ENCODE measurements around the gene DERL3.

The DERL3 gene

DNA sequence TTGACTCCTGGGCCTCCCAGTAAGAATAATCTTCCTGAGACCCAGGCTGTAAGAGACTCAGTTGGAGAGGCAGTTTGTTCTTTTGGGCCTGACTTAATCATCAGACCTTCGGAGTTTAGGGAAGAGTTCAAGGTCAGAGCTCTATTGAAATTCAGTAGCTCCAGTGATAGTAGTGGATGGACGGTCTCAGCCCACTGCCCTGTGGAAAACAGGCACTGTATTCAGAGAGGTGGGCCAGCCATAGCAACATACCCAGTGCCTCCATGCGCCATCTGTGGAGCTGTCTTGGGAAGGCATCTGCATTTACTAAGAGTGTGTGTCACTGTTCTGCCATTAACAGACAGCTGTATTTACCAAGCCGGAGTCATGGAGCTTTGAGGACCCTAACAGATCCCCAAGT lies 49.2 kb downstream of the DERL3 start:
- H3K36me3 ChIP-seq, result peaks cover 65% of the 10 kb centered on the region
- H3K4me3 ChIP-seq (ENCODE audit: low read depth, low read length), result no peak overlapping the region
- H3K27ac ChIP-seq, result no peak overlapping the region
- no peak for DNase-seq
- no peaks in the 10 kb centered on the region for H3K9me3 ChIP-seq (ENCODE audit: severe bottlenecking)
- TF ChIP-seq, protein P1, sequence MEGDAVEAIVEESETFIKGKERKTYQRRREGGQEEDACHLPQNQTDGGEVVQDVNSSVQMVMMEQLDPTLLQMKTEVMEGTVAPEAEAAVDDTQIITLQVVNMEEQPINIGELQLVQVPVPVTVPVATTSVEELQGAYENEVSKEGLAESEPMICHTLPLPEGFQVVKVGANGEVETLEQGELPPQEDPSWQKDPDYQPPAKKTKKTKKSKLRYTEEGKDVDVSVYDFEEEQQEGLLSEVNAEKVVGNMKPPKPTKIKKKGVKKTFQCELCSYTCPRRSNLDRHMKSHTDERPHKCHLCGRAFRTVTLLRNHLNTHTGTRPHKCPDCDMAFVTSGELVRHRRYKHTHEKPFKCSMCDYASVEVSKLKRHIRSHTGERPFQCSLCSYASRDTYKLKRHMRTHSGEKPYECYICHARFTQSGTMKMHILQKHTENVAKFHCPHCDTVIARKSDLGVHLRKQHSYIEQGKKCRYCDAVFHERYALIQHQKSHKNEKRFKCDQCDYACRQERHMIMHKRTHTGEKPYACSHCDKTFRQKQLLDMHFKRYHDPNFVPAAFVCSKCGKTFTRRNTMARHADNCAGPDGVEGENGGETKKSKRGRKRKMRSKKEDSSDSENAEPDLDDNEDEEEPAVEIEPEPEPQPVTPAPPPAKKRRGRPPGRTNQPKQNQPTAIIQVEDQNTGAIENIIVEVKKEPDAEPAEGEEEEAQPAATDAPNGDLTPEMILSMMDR (IDR thresholded peaks at IDR 0.05; ENCODE audit: low read depth, low read length), result 0 out of 2 replicates have a peak, but pooled peaks have one; percentile 26
- no peaks in the 10 kb centered on the region for H3K27me3 ChIP-seq (ENCODE audit: insufficient read depth, low read depth, severe bottlenecking)

DNA sequence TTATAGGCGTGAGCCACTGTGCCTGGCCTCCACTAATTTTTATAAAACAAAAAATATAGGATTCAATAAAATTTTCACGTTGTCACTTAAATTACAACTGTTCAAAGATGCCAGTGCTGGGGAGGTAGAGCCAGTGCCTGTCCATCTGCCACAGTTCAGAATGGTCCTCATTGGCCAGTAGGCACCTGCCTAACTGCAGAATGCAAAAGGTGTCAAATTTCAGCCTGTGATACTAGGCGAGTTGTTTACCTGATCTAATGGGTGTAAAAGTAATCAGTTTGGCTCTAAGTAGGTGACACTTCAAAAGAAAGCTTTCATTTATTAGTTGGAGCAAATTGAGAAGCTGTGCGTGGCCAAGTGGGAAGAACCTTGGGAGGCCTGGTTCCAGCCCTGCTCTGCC lies 49.7 kb downstream of the DERL3 start:
- no peak for DNase-seq
- H3K27ac ChIP-seq, result no peak overlapping the region
- H3K27me3 ChIP-seq (ENCODE audit: insufficient read depth, low read depth, severe bottlenecking), result no peaks in the 10 kb centered on the region
- H3K4me3 ChIP-seq (ENCODE audit: low read depth, low read length), result no peak overlapping the region
- peaks cover 60% of the 10 kb centered on the region for H3K36me3 ChIP-seq
- H3K9me3 ChIP-seq (ENCODE audit: severe bottlenecking), result no peaks in the 10 kb centered on the region
- TF ChIP-seq, protein P1 (IDR thresholded peaks at IDR 0.05; ENCODE audit: low read depth, low read length), result no peak

DNA sequence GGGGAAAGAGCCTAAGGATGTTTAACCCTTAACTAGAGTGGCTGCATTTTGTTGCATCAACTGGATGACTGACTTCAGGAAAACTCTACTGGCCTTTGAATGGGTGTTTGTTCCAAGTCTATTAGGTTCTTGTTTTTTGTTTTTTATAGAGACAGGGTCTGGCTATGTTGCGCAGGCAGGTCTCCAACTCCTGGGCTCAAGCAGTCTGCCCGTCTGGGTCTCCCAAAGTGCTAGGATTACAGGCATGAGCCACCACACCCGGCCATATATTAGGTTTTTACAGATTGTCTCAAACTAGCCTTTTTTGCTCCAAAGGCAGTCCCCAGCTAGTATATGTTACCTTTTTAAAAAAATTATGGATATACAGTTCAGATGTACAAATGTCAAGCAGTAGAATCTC lies 50.9 kb downstream of the DERL3 start:
- no peak for DNase-seq
- peak overlapping the region; percentile 100 for H3K27ac ChIP-seq
- H3K27me3 ChIP-seq (ENCODE audit: insufficient read depth, low read depth, severe bottlenecking), result no peaks in the 10 kb centered on the region
- peak overlapping the region; percentile 79 for H3K4me3 ChIP-seq (ENCODE audit: low read depth, low read length)
- H3K36me3 ChIP-seq, result peaks cover 48% of the 10 kb centered on the region
- H3K9me3 ChIP-seq (ENCODE audit: severe bottlenecking), result no peaks in the 10 kb centered on the region
- TF ChIP-seq, protein P1 (IDR thresholded peaks at IDR 0.05; ENCODE audit: low read depth, low read length), result no peak

DNA sequence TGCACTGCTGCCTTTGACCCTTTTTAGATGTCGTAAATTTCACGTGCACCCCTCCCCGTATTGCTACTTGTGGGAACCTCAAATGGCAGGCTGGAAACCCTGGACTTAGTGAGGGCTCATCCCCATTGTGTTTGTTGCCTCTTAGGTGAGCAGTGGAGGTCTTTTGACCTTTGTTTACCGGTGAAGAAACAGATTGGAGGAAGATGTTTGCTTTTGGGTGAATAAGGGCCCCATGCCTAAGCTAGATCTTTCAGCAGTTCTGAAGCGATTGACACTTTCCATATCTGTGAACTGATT lies 51.3 kb downstream of the DERL3 start:
- Histone ChIP-seq H3K36me3 (peaks cover 45% of the 10 kb centered on the region), H3K27ac (peak overlapping the region; percentile 100), H3K27me3 (ENCODE audit: insufficient read depth, low read depth, severe bottlenecking) (no peaks in the 10 kb centered on the region), H3K4me3 (ENCODE audit: low read depth, low read length) (peak overlapping the region; percentile 79), H3K9me3 (ENCODE audit: severe bottlenecking) (no peaks in the 10 kb centered on the region)
- TF ChIP-seq, protein P1 (IDR thresholded peaks at IDR 0.05; ENCODE audit: low read depth, low read length), result no peak
- DNase-seq, result no peak

DNA sequence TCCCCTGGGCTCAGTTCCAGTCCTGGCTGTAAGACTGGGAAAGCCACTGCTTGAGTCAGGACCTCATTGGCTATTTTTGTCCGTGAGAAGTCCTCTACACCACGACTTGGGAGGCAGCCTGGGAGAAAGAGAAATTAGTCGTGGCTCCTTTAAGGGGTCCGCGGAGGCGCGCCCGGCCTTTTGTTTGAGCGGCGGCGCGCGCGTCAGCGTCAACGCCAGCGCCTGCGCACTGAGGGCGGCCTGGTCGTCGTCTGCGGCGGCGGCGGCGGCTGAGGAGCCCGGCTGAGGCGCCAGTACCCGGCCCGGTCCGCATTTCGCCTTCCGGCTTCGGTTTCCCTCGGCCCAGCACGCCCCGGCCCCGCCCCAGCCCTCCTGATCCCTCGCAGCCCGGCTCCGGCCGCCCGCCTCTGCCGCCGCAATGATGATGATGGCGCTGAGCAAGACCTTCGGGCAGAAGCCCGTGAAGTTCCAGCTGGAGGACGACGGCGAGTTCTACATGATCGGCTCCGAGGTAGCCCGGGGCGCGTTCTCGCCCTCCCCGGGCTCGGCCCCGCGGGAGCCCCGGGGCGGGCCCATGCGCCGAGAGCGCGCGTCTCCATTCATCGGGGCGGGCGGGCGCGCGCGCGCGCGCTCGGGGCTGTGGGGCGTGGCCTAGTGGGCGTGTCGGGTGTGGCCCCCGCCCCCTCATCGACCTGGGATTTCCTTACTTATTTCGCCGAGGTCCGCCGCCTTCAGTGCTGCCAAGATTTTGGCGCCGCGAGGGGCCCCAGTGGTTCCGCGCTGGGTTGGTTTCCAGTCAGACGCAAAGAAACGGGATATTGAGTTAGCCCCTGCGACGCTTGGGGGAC lies 51.8 kb downstream of the DERL3 start, which contains the start of gene SMARCB1:
SMARCB1 (plus strand) TSS at position 215 of the 848 bp plus-strand sequence; CDS start at position 419, 204 bp downstream.
- Histone ChIP-seq H3K36me3 (peaks cover 41% of the 10 kb centered on the region), H3K4me3 (ENCODE audit: low read depth, low read length) (peak within 1 kb of the TSS; percentile 79), H3K27ac (peak within 1 kb of the TSS; percentile 100), H3K27me3 (ENCODE audit: insufficient read depth, low read depth, severe bottlenecking) (no peaks in the 10 kb centered on the region), H3K9me3 (ENCODE audit: severe bottlenecking) (no peaks in the 10 kb centered on the region)
- DNase-seq, result peak; percentile 85
- TF ChIP-seq, protein P1 (IDR thresholded peaks at IDR 0.05; ENCODE audit: low read depth, low read length), result no peak

Data from WERI-Rb-1 (cell line).